ENCODE results near the gene USP19. TPM values are rescaled to one million over a fixed set of nuclear protein-coding genes. Genes with fewer than 3 reads are reported as not detected.
A peak's percentile ranks its signal among the peaks of the same experiment; 100 is the strongest.

USP19 gene
- total and polyA plus RNA-seq, 10 of the 15 experiments (the other 5 are each of a cell fraction or from before 2014, with no cell fraction given), result 0.24 to 64.2 (median 33.2) TPM

- 0 out of 2 replicates have a peak, but pooled peaks have one; percentile 36 for TF ChIP-seq HDGF (IDR thresholded peaks at IDR 0.05)
- no peak for TF ChIP-seq FOXM1 (IDR thresholded peaks at IDR 0.05; ENCODE audit: low read depth, low read length)
- TF ChIP-seq SREBF2 (IDR thresholded peaks at IDR 0.05; ENCODE audit: low read length), result peak; percentile 53; the same call in 1 of the 2 replicates
- TF ChIP-seq MXI1 (IDR thresholded peaks at IDR 0.05; ENCODE audit: low read depth, low read length), result peak; percentile 45
- TF ChIP-seq CEBPB (IDR thresholded peaks at IDR 0.05; ENCODE audit: borderline replicate concordance in 1 of 2, low read depth in 2 of 2, low read length in 2 of 2), result no peak
- TF ChIP-seq PKNOX1 (IDR thresholded peaks at IDR 0.05), result peak; percentile 42
- peak; percentile 77; the same call in 1 of the 2 replicates for TF ChIP-seq POLR2AphosphoS5 (IDR thresholded peaks at IDR 0.05; ENCODE audit: low read length)
- TF ChIP-seq SIX5 (IDR thresholded peaks at IDR 0.05; ENCODE audit: low read depth, low read length, severe bottlenecking), result peak; percentile 57
- no peak for TF ChIP-seq SUPT20H (IDR thresholded peaks at IDR 0.05; ENCODE audit: borderline replicate concordance, control insufficient read depth, low read depth, low read length)
- no peak for TF ChIP-seq ESRRA (IDR thresholded peaks at IDR 0.05; ENCODE audit: low read length)
- TF ChIP-seq GABPA (IDR thresholded peaks at IDR 0.05; ENCODE audit: low read depth), result peak; percentile 96
- peak; percentile 66; the same call in 1 of the 2 replicates for TF ChIP-seq CBX5 (IDR thresholded peaks at IDR 0.05; ENCODE audit: low read depth)
- TF ChIP-seq IKZF1 (conservative IDR thresholded peaks at IDR 0.05), result peak; percentile 80
- 0 out of 2 replicates have a peak, but pooled peaks have one; percentile 28 for TF ChIP-seq PAX5 (IDR thresholded peaks at IDR 0.05; ENCODE audit: borderline replicate concordance, low read depth, low read length)
- TF ChIP-seq BHLHE40 (IDR thresholded peaks at IDR 0.05; ENCODE audit: borderline replicate concordance in 1 of 2, low read depth in 2 of 2, low read length in 1 of 2), result peak in 1 of 2 experiments; percentile 35; a peak in 2 of 4 replicates
These were observed 45.4 kb upstream of the USP19 start, which contains the start of gene CCDC71 (continued) for GRCh38 chr3:49165771-49166751.
